Urothelium cell line (cell line): ENCODE data around the gene GPATCH3.
A peak's percentile ranks its signal among the peaks of the same experiment; 100 is the strongest.
"Not testable (repeated sequence)": the region's sequence is repeated elsewhere in the genome, so short reads cannot be mapped to it uniquely, and the experiment has no call there.

Experiments
- DNase-seq: peaks from one replicate; pipeline ENCODE4 v3.0.0; 2011; ENCODE audit warnings: low spot score, mixed read lengths
- FAIRE-seq: peaks from 2 replicates; lab custom pipeline; 2011; peaks lifted over from hg19 to GRCh38; lab: Jason Lieb, UNC

The GPATCH3 gene

DNA sequence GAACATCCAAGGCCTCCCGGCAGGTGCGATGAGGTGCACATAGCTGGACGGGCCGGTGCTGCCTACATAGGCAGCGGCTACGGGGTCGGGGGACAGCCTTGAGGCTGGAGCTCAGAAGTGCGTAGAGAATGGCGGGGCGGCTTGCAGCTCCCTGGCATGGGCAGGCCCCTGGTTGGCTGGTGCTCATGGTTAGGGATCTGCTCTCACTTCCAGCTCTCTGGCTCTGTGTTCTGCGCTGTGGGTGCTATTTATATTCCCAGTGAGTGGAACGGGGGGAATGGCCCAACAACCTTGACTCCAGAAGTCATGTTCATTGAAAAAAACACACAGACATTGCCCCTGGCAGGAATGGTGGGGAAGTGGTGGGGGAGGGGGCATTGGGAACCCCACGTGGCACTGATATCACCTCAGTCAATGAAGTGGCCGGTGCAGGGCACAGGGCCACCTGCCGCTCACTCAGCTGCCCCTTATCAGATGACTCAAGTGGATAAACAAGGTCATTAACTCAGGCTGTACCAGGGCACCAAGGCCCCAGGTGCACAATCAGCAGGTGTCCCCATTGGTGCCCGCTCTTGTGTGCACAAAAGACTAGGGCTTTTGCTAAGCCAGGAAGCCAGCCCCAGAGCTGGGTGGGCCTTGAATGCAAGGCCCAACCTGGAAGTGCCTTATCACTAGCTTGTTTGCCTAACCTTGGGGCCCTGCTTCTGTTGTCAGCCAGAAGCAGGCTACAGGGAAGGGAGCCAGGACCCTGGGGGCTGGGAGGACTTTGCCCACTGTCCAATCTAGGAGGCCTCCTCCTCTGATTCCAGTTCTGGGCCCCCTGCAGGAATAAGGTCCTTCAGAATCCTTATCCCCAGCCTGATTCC, 13.7 kb upstream of the GPATCH3 start, which contains the start of gene NR0B2:
TSS of gene NR0B2 (minus strand) at position 222 of the 866 bp plus-strand sequence. CDS start at position 187, 35 bp downstream.
- DNase-seq = no peak

GRCh38 chr1:26913389-26913753, 13.1 kb upstream of the GPATCH3 start:
- FAIRE-seq = no peak
- DNase-seq = no peak

More for the DNA sequence above, 13.7 kb upstream of the GPATCH3 start, which contains the start of gene NR0B2:
- FAIRE-seq = no peak

- FAIRE-seq = no peak
These were observed 11.9 kb upstream of the GPATCH3 start for GRCh38 chr1:26912147-26912490.

DNA sequence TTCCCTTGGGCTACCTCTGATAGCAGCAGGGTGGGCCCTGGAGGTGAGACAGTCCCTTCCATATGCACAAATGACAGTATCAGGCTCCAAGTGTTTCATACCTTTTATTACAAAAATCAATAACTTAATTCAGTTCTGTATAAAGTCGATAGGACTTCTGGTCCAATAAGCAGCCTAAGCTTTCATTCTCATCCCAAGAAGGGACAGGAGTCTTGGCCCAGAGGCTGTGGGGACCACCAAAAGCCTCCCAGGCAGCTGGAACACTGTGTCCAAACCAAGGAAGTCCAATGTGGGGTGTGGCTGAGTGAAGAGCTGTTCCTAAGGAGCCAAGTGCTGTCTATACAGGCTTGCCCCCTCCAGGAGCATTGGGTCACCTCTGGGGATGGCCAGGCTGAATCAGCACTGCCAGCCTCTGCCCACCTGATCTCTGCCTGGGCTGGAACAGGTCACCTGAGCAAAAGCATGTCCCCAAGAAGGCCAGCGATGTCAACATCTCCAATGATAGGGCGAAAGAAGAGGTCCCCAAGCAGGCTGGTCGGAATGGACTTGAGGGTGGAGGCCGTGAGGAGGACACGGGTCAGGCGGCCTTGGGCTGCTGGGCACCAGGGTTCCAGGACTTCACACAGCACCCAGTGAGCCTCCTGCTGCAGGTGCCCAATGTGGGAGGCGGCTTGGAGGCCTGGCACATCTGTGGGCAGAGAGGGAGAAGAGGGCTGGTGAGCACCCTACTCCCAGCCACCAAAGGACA, 11.3 kb upstream of the GPATCH3 start:
- FAIRE-seq (no peak), DNase-seq (no peak)

More at GRCh38 chr1:26912147-26912490, 11.9 kb upstream of the GPATCH3 start:
- no peak for DNase-seq

DNA sequence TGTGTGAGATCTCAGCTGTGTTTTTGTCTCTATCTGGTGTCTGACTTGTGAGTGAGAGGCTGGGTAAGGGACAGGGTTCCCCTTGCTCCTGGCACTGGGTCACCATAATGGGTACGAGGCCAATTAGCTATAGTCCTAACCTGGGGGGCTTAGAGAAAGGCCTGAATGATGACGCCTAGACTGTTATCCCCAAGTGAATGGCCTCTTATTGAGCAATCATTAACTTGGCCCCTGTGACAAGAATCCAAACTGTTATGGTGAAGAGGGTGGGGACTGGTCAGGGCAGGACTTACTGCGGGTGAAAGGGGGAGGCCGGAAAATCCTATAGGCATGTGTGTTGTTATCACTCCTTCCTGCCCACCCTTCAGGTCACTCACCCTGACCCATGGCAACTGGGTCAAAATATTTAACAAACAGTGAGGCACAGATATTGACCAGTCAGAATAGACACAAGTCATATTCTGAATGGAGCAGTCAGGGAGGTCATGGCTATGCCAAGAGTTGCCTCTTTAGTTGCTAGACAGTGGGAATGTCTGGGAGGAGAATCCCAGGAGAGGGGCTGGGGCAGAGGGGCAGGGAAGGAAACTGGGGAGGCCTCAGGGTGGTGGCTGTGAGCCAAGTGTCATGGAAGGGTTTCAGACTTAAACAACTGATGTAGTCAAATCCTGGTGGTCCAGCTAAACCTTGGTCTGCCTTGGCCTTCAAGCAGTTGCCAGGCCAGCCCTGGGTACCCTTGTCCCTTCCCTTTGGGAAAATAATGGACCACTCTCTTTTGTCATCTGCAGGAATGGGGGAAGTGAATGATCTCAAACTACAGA, 10.3 kb upstream of the GPATCH3 start:
- no peak for DNase-seq

GRCh38 chr1:26909951-26910342, 9.7 kb upstream of the GPATCH3 start:
- FAIRE-seq (no peak), DNase-seq (no peak)

More for the DNA sequence above, 10.3 kb upstream of the GPATCH3 start:
- no peak for FAIRE-seq

DNA sequence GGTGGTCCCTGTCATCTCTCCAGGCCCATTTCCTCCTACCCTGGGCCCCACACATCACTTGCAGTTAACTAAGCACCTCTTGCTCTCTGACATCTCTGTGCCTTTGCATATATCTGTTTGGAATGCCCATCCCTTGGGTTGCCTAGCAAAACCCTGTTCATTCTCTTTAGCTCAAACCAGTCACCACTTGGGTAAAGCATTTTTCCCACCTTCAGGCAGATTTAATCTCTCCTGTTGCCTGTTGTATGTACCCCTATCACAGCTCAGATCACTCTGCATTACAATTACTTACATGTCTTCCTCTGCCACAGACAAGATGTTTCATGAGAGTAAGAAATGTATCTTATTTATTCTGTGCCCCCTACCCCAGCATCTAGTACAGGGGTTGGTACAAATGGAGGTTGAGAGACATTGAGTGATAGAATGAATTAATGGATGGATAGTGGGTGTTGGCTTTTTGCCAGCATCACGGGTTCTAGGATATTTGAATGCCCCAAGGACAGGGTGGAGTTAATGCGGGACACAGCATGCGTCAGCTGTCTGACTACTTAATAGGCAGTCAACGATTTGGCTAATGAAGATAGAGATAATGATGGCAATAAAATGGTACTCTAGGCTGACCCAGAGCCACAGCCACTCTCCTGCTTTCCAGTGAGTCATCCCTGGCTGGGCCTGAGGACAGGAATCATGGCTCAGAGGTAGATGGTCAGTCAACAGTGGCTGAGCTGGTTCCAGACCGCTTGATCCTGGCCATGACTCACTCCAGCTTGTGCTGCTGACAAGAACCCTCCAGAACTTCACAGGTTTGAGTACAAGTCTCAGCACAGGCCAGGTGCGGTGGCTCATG, 7.0 kb upstream of the GPATCH3 start:
- FAIRE-seq (no peak), DNase-seq (peak; percentile 33)

DNA sequence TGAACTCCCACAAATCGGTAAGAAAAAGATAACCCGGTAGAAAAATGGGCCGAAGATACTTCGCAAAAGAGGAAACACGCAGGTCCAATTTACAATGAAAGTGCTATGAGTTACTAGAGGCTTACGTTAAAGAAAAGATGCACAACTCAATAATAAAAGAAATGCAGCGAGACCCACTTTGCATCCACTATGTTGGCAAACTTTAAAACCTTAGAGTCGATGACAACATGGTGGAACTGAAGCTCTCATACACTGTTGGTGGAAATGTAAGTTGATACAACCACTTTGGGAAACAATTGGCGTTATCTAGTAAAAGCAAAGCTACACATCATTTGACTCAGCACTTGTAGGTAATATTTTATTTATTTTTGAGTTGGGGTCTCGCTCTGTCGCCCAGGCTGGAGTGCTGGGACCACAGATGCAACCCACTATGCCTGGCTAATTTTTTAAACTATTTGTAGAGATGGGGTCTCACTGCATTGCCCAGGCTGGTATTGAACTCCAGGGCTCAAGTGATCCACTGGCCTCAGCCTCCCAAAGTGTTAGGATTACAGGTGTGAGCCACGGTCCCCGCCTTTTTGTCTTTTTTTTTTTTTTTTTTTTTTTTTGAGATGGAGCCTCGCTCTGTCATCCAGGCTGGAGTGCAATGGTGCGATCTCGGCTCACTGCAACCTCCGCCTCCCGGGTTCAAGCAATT, 696 bp upstream of the GPATCH3 start:
- FAIRE-seq = no peak

DNA sequence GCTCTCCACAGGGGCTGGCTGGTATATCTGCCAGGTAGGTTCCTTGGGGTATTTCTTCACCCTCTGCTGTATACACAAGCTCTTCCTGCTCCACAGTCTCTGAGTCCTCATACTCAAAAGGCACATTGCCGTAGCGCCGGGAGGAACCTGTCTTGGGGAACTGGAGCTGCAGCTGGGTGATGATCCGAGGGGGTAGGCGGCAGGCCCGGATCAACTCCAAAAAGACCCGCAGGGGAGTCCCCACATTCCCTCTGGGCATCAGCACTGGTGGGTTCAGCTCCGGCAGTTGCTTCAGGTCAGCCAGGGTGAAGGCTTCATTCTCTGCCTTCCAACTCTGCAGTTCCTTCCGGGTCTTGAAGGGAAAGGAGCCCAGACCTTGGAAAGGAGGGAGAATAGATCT, 2.9 kb downstream of the GPATCH3 start:
- no peak for DNase-seq
- FAIRE-seq = no peak

More for the DNA sequence above, 696 bp upstream of the GPATCH3 start:
- no peak for DNase-seq

- FAIRE-seq = no peak
- DNase-seq = no peak
These were observed 6.0 kb downstream of the GPATCH3 start for GRCh38 chr1:26894263-26894662.

GRCh38 chr1:26890467-26890796, 9.8 kb downstream of the GPATCH3 start:
- DNase-seq (peak; percentile 33), FAIRE-seq (no peak)

DNA sequence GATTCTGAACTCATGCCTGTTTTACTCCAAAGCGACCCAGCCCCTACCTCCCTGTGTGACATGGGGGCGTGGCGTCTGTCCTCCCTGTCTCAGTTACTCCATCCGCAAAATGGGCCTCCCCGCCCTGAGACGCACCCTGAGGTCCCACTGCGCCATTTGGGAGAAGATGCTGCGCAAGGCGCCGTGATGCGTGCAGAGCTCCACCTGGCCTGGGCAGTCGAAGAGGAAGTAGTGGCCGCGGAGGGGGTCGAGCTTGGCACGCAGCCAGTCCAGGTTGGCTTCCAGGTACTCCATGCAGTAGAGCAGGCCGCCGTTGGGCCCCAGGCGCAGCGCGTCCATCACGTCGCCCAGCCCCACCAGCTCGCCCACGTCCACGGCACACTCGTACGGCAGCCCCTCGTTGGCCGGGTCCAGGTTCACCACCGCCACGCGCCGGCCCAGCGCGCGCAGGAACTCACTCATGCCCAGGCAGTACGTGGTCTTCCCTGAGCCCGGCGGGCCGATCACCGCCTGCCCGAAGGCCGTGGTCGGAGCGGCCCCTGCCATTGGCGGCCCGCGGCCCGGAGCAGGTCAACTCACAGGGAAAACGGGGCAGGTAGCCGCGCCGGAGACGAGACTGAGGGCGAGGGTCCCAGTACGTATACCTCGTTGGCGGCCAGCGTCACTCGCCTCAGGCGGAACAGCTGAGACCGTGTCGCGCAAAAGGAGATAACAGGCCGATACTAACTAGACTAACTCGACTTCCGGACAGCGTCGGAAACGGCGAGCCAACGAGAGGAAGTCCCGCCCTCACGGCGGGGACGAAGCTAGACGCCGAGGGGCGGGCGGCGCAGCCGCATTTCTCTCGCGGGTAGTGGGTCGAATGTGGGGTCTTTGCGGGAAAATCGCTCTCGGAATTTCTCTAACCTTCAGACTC, 10.5 kb downstream of the GPATCH3 start, which contains the start of gene GPN2:
TSS of gene GPN2 (minus strand) at position 733 of the 916 bp plus-strand sequence. CDS start at position 546, 187 bp downstream.
- FAIRE-seq (no peak), DNase-seq (peak; percentile 87)

GRCh38 chr1:26888231-26888630, 12.0 kb downstream of the GPATCH3 start:
- FAIRE-seq (no peak), DNase-seq (no peak)

GRCh38 chr1:26887125-26887524, 13.1 kb downstream of the GPATCH3 start:
- FAIRE-seq (no peak), DNase-seq (no peak)

- FAIRE-seq = no peak
- DNase-seq = no peak
These were observed 17.4 kb downstream of the GPATCH3 start for GRCh38 chr1:26882696-26883463.

GRCh38 chr1:26881611-26882010, 18.7 kb downstream of the GPATCH3 start:
- not testable (repeated sequence) for DNase-seq, FAIRE-seq

DNA sequence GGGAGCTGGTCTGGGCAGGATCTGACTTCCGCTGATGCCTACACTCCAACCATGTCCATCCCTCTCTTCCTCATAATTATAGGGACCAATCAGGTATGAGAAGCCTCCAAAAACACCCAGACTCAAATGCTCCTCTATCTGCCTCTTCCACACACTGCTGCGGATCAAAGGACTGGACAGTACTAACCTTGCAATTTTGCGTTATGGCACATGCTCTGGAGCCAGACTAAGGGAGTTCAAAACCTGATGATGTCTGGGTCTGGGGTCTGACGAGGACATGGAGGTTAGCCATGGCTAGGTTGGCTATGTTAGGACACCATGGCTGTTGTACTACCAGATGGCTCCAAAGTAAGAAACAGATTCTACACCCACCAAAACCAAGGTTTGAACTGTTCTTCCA, 20.5 kb downstream of the GPATCH3 start:
- no peak for FAIRE-seq

DNA sequence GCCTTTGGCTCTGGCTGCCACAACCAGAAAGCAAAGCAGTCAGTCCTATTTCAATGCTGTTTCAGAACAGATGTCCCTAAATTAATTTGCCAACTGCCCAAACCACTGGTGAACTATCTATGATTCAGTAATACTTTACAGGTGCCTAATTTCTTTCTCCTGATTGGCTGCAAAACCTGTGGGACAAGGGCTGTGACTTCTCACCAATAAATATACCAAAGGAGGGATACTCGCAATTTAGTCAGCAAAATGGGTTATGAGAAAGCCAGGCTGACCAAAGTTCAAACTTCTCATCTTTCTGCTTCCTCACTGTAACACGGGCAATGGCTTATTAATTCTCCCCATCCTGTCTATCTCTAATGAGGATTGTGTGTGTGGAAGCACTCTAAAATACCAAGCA, 22.9 kb downstream of the GPATCH3 start:
- DNase-seq (no peak), FAIRE-seq (no peak)

More for the DNA sequence above, 20.5 kb downstream of the GPATCH3 start:
- no peak for DNase-seq
